Activated naive CD4-positive, alpha-beta T cell treated with Interleukin-2 at 50 U/mL for 16 hours (primary cell): Measurements from ENCODE around the gene SLC2A6.

Source experiments
- DNase-seq: peaks from one replicate; pipeline ENCODE4 v3.0.0-alpha.2; 2020

SLC2A6 gene, protein sequence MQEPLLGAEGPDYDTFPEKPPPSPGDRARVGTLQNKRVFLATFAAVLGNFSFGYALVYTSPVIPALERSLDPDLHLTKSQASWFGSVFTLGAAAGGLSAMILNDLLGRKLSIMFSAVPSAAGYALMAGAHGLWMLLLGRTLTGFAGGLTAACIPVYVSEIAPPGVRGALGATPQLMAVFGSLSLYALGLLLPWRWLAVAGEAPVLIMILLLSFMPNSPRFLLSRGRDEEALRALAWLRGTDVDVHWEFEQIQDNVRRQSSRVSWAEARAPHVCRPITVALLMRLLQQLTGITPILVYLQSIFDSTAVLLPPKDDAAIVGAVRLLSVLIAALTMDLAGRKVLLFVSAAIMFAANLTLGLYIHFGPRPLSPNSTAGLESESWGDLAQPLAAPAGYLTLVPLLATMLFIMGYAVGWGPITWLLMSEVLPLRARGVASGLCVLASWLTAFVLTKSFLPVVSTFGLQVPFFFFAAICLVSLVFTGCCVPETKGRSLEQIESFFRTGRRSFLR

DNA sequence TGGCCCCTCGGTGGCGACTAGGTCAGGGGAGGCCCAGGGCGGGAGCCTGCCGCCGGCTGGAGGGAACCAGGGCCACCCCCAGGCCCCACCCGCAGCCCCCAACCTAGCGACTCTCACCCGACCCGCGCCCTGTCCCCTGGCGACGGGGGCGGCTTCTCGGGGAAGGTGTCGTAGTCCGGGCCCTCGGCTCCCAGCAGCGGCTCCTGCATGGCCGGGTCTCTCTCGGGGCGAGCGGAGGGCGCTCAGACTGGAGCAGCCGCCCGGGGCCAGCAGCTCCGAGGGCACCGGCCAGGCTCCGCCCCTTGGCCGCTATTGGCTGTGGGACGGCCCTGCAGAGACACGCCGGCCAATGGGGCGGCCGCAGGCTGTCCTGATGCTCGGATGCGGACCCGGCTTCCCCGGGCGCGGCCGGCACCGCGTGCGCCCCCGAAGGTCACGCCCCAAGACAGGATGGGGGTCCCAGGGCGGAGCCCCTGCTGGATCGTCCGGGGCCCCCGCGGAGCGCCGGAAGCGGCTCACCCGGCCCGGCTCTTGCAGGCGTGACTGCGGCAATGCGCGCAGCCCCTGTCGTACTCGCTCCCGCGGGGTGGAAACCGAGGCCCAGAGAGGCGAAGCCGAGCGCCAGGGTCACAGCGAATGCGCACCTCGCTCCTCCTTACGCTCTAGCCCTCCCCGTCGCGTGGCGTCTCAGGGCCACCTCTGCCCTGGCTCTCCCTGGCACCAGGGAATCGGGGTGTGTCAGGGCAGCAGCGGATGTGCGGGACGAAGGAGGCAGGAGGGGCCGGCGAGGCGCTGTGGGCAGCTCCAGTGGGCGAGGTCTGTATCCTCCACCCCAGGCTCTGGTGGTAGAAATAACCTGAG is at the start of gene SLC2A6:
TSS of gene SLC2A6 (minus strand) at position 249 of the 861 bp plus-strand sequence. CDS start at position 209, 40 bp downstream.
- peak; percentile 85 for DNase-seq

- DNase-seq = no peak
Observed at GRCh38 chr9:133528001-133528875, 49.3 kb upstream of the SLC2A6 start.

- DNase-seq = no peak
Observed at GRCh38 chr9:133527444-133527920, 48.6 kb upstream of the SLC2A6 start.

DNA sequence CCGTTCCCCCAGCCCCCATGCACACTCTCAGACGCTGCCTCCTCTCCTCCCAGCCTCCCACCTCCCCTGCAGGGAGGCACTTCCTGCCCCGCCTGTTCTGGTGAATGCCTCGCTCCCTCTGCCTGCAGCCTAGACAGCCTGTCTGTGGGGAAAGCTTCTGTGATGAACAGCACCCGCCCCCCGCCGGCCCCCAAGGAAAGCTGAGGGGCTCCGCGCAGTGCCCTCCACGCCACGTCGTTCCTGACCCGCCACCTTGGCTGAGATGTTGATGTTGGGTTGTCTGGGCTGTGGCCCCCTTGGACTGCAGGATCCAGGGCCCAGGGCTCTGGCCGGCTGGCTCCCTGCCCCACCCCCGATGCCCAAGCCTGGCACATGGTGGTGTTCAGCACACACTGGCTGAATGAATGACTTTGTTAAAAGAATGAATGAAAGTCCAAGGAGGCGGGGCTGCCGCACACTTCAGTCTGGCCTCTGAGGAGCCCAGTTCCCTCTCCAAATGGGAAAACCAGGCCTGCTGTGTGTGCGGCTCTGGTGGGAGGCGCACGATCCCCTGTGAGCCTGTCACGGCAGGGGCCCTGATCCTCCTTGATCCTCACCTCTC is 47.9 kb upstream of the SLC2A6 start:
- no peak for DNase-seq

GRCh38 chr9:133525677-133526076 is 46.8 kb upstream of the SLC2A6 start:
- no peak for DNase-seq

DNA sequence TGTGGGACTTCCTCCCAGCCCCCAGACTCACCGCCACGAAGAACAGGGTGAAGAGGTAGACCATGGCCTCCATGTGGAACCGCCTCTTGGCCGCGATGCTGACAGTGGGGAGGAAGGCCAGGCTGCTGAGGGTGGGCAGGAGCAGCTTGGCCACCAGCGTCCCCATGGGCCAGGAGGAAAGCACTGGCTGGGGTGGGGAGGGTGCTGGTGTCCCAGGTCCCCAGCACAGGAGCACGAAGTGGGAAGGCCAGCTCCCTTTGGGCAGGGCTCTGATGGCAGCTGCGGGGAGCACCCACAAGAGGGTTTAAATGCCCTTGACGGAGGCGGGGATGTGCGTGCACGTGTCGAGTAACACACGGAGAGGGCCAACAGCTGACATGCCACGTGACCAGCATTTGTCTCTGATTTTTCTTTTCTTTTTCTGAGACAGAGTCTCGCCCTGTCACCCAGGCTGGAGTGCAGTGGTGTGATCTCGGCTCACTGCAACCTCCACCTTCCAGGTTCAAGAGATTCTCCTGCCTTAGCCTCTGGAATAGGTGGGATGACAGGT is 45.9 kb upstream of the SLC2A6 start, which contains the start of gene MYMK:
TSS of gene MYMK (minus strand) at position 281 of the 550 bp plus-strand sequence. CDS start at position 166, 115 bp downstream.
- DNase-seq = no peak

GRCh38 chr9:133524146-133524545 is 45.2 kb upstream of the SLC2A6 start:
- DNase-seq = no peak

DNA sequence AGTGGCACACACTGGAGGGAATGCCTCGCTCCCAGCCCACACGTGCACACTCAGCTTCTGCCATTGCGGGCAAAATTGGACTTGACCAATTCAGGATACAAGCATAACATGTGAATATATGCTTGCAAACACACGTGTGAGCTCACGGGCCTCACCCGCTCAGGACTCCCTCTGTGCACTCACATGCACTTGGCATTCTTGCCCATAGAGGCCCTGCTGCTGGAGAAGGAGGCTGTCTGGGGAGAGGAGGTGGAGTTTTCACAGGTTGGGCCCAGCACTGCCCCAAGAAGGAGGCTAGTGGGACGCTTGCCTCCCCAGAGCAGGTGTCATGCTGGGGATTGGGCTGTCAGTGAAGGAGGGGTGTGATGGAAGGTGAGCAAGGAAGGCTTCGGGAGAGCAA is 44.2 kb upstream of the SLC2A6 start:
- DNase-seq = no peak

GRCh38 chr9:133522073-133522910 is 43.4 kb upstream of the SLC2A6 start:
- no peak for DNase-seq

DNA sequence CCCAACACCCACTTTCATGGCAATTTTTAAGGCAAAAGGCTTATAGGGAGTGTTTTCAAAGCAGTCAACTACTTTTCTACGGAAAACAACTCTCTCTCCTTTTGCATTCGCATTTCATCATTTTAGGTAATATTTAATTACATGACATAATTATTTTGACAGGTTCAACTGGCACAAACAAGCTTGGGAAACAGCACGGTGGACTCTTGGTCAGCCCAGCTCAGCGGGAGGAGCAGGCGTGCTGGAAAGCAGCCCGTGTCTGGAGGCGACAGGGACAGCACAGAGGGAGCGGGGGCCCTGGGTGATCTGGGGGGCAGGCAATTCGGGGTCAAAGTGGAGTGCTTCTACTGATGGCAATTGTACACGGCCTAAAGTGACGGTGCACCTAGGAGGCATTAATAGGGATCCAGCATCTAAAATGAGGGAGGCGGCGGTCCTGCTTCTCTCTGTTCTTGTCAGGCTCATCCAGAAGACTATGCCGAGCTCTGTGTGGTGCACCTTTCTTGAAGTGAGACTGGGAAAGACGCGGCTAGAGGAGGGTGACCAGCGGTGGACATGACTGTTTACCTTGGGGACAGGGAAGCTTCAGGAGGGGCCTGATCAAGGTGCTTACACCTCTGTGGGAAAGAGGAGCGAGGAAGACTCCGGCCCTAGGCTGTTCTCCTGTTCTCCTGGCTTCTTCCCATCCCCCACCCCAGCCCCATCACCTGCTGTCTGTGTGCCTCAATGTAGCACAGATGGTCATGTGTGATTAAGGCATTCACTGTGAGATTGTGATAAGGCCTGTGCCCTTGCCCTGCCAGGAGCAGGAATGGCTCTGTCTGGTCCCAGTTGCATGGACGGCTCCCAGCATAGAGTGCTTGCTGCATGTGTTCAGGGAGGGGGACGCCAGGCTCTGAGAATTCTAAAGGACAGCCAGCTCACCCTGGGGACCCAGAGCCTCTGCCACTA is 42.5 kb upstream of the SLC2A6 start:
- DNase-seq = no peak

- DNase-seq = no peak
Observed at GRCh38 chr9:133520121-133520835, 41.4 kb upstream of the SLC2A6 start.

GRCh38 chr9:133519693-133520092 is 40.8 kb upstream of the SLC2A6 start:
- no peak for DNase-seq

DNA sequence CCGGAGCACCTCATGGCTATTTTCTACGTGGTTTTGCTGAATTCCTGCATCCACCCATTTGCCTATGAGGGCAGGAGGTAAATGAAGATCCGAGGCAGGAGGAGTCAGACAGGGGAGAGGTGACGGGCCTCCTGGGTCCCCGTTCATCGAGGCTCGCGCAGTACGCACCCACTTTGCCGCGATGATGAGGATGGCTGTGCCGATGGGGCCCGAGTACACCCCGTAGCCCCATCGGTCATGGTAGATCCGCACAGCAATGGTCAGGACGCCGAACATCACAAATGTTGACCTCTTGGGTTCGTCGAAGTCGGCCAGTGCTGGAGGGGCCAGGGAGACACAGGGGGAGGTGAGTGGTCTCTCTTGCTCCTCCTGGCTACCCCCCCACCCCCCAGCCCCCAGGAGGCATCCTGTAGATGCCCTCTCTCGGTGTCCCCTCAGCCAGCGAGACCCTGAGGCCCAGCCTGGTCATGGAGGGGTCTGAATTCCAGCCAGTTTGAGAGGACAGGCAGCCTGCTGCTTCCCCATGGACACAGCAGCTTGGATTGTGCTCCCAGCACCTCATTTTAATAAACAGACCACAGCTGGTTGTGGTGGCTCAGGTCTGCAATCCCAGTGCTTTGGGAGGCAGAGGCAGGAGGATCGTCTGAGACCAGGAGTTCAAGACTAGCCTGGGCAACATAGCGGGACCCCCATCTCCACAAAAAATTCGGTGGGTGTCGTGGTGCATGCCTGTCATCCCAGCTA is 40.0 kb upstream of the SLC2A6 start:
- DNase-seq = no peak

GRCh38 chr9:133518200-133518599 is 39.3 kb upstream of the SLC2A6 start:
- DNase-seq = no peak

GRCh38 chr9:133517711-133518110 is 38.8 kb upstream of the SLC2A6 start:
- no peak for DNase-seq

GRCh38 chr9:133516961-133517350 is 38.1 kb upstream of the SLC2A6 start:
- DNase-seq = no peak

GRCh38 chr9:133516256-133516960 is 37.5 kb upstream of the SLC2A6 start:
- no peak for DNase-seq
